ENCODE results near the gene KIF22.

Gene KIF22

GRCh38 chr16:29790183-29790948, at the start of gene KIF22:
Gene KIF22, plus strand, starts transcription at chr16:29790751. Its CDS starts 9 bp downstream, at chr16:29790760.
- Histone ChIP-seq H3F3A (ENCODE audit: insufficient read depth, low read length) (peaks cover 5% of the 10 kb centered on the region), H4K20me1 (ENCODE audit: insufficient read depth, low read length) (no peaks in the 10 kb centered on the region), H3K27ac (ENCODE audit: low read length) (peak within 1 kb of the TSS; percentile 74; the same call in 1 of the 2 replicates), H3K4me1 (ENCODE audit: low read length) (peaks cover 19% of the 10 kb centered on the region), H3K36me3 (replicated peaks; ENCODE audit: insufficient read depth, low read length) (0 out of 2 replicates have a peak, but pooled peaks cover 3% of the 10 kb centered on the region), H3K4me2 (ENCODE audit: low read depth, low read length) (peak within 1 kb of the TSS; percentile 98), H3K4me3 (ENCODE audit: low read length) (peak within 1 kb of the TSS; percentile 82), H3K9ac (ENCODE audit: low read length) (peak within 1 kb of the TSS; percentile 88), H3K27me3 (replicated peaks; ENCODE audit: insufficient read depth, low read length) (no peaks in the 10 kb centered on the region), H3K79me2 (ENCODE audit: low read length) (peaks cover 51% of the 10 kb centered on the region), H3K9me3 (replicated peaks; ENCODE audit: insufficient read depth, low read length) (no peaks in the 10 kb centered on the region), H3K9me2 (replicated peaks; ENCODE audit: insufficient read depth, low read length) (no peaks in the 10 kb centered on the region), H2AFZ (ENCODE audit: low read length) (peak within 1 kb of the TSS; percentile 98)
- peak; percentile 99 for DNase-seq
- TF ChIP-seq CTCF (IDR thresholded peaks at IDR 0.05; ENCODE audit: low read length) (peak; percentile 77), EZH2 (optimal IDR thresholded peaks at IDR 0.05; ENCODE audit: low read depth, low read length) (no peak), EZH2phosphoT487 (IDR thresholded peaks at IDR 0.05; ENCODE audit: low read length) (no peak)

GRCh38 chr16:29742683-29743275, 47.8 kb upstream of the KIF22 start:
- H3K27ac ChIP-seq (ENCODE audit: low read length), result no peak overlapping the region
- no peaks in the 10 kb centered on the region for H3K9me3 ChIP-seq (replicated peaks; ENCODE audit: insufficient read depth, low read length)
- no peaks in the 10 kb centered on the region for H3K9me2 ChIP-seq (replicated peaks; ENCODE audit: insufficient read depth, low read length)
- DNase-seq, result no peak
- H3K4me3 ChIP-seq (ENCODE audit: low read length), result no peak overlapping the region
- H3K4me2 ChIP-seq (ENCODE audit: low read depth, low read length), result no peak overlapping the region
- no peak overlapping the region for H2AFZ ChIP-seq (ENCODE audit: low read length)
- peaks cover 16% of the 10 kb centered on the region for H3F3A ChIP-seq (ENCODE audit: insufficient read depth, low read length)
- peaks cover 41% of the 10 kb centered on the region for H3K4me1 ChIP-seq (ENCODE audit: low read length)
- no peaks in the 10 kb centered on the region for H3K36me3 ChIP-seq (replicated peaks; ENCODE audit: insufficient read depth, low read length)
- H4K20me1 ChIP-seq (ENCODE audit: insufficient read depth, low read length), result no peaks in the 10 kb centered on the region
- TF ChIP-seq EZH2 (optimal IDR thresholded peaks at IDR 0.05; ENCODE audit: low read depth, low read length) (no peak), EZH2phosphoT487 (IDR thresholded peaks at IDR 0.05; ENCODE audit: low read length) (no peak), CTCF (IDR thresholded peaks at IDR 0.05; ENCODE audit: low read length) (no peak)
- no peaks in the 10 kb centered on the region for H3K27me3 ChIP-seq (replicated peaks; ENCODE audit: insufficient read depth, low read length)
- H3K79me2 ChIP-seq (ENCODE audit: low read length), result peaks cover 20% of the 10 kb centered on the region
- H3K9ac ChIP-seq (ENCODE audit: low read length), result no peak overlapping the region

- Histone ChIP-seq H3K4me1 (ENCODE audit: low read length) (peaks cover 34% of the 10 kb centered on the region), H3K4me2 (ENCODE audit: low read depth, low read length) (no peak overlapping the region), H3K79me2 (ENCODE audit: low read length) (peaks cover 20% of the 10 kb centered on the region), H3K36me3 (replicated peaks; ENCODE audit: insufficient read depth, low read length) (no peaks in the 10 kb centered on the region), H3K4me3 (ENCODE audit: low read length) (no peak overlapping the region), H3K27ac (ENCODE audit: low read length) (no peak overlapping the region), H3F3A (ENCODE audit: insufficient read depth, low read length) (peaks cover 12% of the 10 kb centered on the region), H2AFZ (ENCODE audit: low read length) (no peak overlapping the region), H3K9ac (ENCODE audit: low read length) (no peak overlapping the region), H4K20me1 (ENCODE audit: insufficient read depth, low read length) (no peaks in the 10 kb centered on the region), H3K9me2 (replicated peaks; ENCODE audit: insufficient read depth, low read length) (no peaks in the 10 kb centered on the region), H3K27me3 (replicated peaks; ENCODE audit: insufficient read depth, low read length) (no peaks in the 10 kb centered on the region), H3K9me3 (replicated peaks; ENCODE audit: insufficient read depth, low read length) (no peaks in the 10 kb centered on the region)
- no peak for DNase-seq
- TF ChIP-seq CTCF (IDR thresholded peaks at IDR 0.05; ENCODE audit: low read length) (no peak), EZH2 (optimal IDR thresholded peaks at IDR 0.05; ENCODE audit: low read depth, low read length) (no peak), EZH2phosphoT487 (IDR thresholded peaks at IDR 0.05; ENCODE audit: low read length) (no peak)
These were observed 47.1 kb upstream of the KIF22 start for GRCh38 chr16:29743475-29743826.

Measured in MM.1S (cell line).